ENCODE measurements around the gene BANP.
"Not testable (repeated sequence)": the region's sequence is repeated elsewhere in the genome, so short reads cannot be mapped to it uniquely, and the experiment has no call there.

- not testable (repeated sequence) for TF ChIP-seq CTCF, EP300 (IDR thresholded peaks at IDR 0.05)
Measured at GRCh38 chr16:88091972-88092302, 140.7 kb downstream of the BANP start.

All from esophagus muscularis mucosa (tissue), 3 donors.